GM12878 (cell line): ENCODE data around the gene LPCAT3. TPM values are rescaled to one million over a fixed set of nuclear protein-coding genes. Genes with fewer than 3 reads are reported as not detected.

Experiments used
- ATAC-seq: fragments of 200-7000 bp; cut with Tn5 transposase; 3 replicates; pipeline ENCODE4 v1.9.1; 2020; ENCODE audit warnings: mild to moderate bottlenecking, moderate library complexity
- BruUV-seq: library from RNA; stranded (reverse); fragments of 400-500 nt; replicated peaks from 2 replicates; lab custom pipeline; 2021; lab: Mats Ljungman, UMichigan
- CTCF ChIA-PET: fragments of 300-600 bp; sonication (Branson Sonifier 250); formaldehyde crosslinking; extraction: SDS; loops from one replicate; lab custom pipeline; 2021; ENCODE audit warnings: inconsistent platforms; lab: Yijun Ruan, JAX
- POLR2A ChIA-PET: fragments of 350-600 bp; formaldehyde crosslinking; extraction: SDS; loops from one replicate; lab custom pipeline; 2021; ENCODE audit warnings: inconsistent platforms; lab: Charles Lee
- RAD21 ChIA-PET: fragments of 300-600 bp; sonication (Branson Sonifier 250); formaldehyde crosslinking; loops from one replicate; lab custom pipeline; 2023; ENCODE audit warnings: antibody characterized with exemption; ENCODE audit not compliant: unreplicated experiment; lab: Charles Lee
- SMC1A ChIA-PET: fragments of 300-600 bp; sonication (Branson Sonifier 250); formaldehyde crosslinking; loops from one replicate; lab custom pipeline; 2023; ENCODE audit not compliant: unreplicated experiment, uncharacterized antibody; lab: Charles Lee
- DNase-seq: peaks from one replicate; pipeline ENCODE4 v3.0.0-alpha.2; 2011; ENCODE audit warnings: low read depth, low spot score
- FAIRE-seq: peaks from 3 replicates; lab custom pipeline; 2011; peaks lifted over from hg19 to GRCh38; lab: Jason Lieb, UNC
- H2AFZ ChIP-seq: 2 replicates; pipeline ENCODE4 v1.6.0; 2011; ENCODE audit warnings: low read depth, low read length, control low read depth; ENCODE audit not compliant: control insufficient read depth
- H3K27ac ChIP-seq: 2 replicates; pipeline ENCODE4 v1.5.1; 2011; ENCODE audit warnings: control low read depth; ENCODE audit not compliant: control insufficient read depth, insufficient read depth
- H3K27me3 ChIP-seq, 2 experiments: replicated peaks in 1 of 2; 2 replicates each; pipeline versions ENCODE4 v1.6.0 to v1.6.1; 2011; ENCODE audit warnings: low read length in 1 of 2; ENCODE audit not compliant: control insufficient read depth in 2 of 2, insufficient read depth in 2 of 2
- H3K36me3 ChIP-seq, 2 experiments: 2 replicates each; pipeline ENCODE4 v1.5.1; 2011; ENCODE audit warnings: low read length in 1 of 2; ENCODE audit not compliant: control insufficient read depth in 2 of 2, insufficient read depth in 2 of 2
- H3K4me1 ChIP-seq: 2 replicates; pipeline ENCODE4 v1.6.1; 2011; ENCODE audit warnings: mild to moderate bottlenecking, low read length, moderate library complexity, mixed read lengths; ENCODE audit not compliant: control insufficient read depth, insufficient read depth
- H3K4me2 ChIP-seq: 2 replicates; pipeline ENCODE4 v1.6.0; 2011; ENCODE audit warnings: control low read depth; ENCODE audit not compliant: control insufficient read depth, insufficient read depth
- H3K4me3 ChIP-seq: fragments of 200-600 bp; sonication (generic); 2 replicates; pipeline ENCODE4 v1.5.1; 2016
- H3K79me2 ChIP-seq: 2 replicates; pipeline ENCODE4 v1.6.0; 2011; ENCODE audit warnings: low read length; ENCODE audit not compliant: control insufficient read depth, insufficient read depth
- H3K9ac ChIP-seq: 2 replicates; pipeline ENCODE4 v1.8.0; 2011; ENCODE audit warnings: low read length, control low read depth, mixed read lengths; ENCODE audit not compliant: control insufficient read depth, insufficient read depth
- H3K9me3 ChIP-seq: replicated peaks from 3 replicates; pipeline ENCODE4 v1.5.1; 2011; ENCODE audit warnings: mild to moderate bottlenecking, low read length; ENCODE audit not compliant: control insufficient read depth, insufficient read depth
- H4K20me1 ChIP-seq: 2 replicates; pipeline ENCODE4 v1.6.0; 2011; ENCODE audit not compliant: control insufficient read depth, insufficient read depth
- E4F1 ChIP-seq: fragments of 450-650 bp; IDR thresholded peaks from 2 replicates; pipeline ENCODE4 v1.6.1; 2018; ENCODE audit warnings: borderline replicate concordance, mild to moderate bottlenecking; ENCODE audit not compliant: partially characterized antibody
- MEF2A ChIP-seq: IDR thresholded peaks from 2 replicates; pipeline ENCODE4 v1.6.1; 2011; ENCODE audit warnings: low read depth, mild to moderate bottlenecking, low read length, moderate library complexity; ENCODE audit not compliant: insufficient read depth
- NFYB ChIP-seq: IDR thresholded peaks from 2 replicates; pipeline ENCODE4 v1.6.1; 2011; ENCODE audit warnings: low read depth, mild to moderate bottlenecking, low read length, improper control_type of control experiment, moderate library complexity; ENCODE audit not compliant: insufficient read depth
- ZNF622 ChIP-seq: fragments of 450-650 bp; IDR thresholded peaks from 2 replicates; pipeline ENCODE4 v1.6.1; 2017; ENCODE audit warnings: mild to moderate bottlenecking, inconsistent platforms
- WGBS: methylation state at CpG from one replicate; pipeline ENCODE4 v1.1.6; 2016; ENCODE audit warnings: low lambda C conversion rate; ENCODE audit not compliant: insufficient replicate concordance, insufficient coverage; ENCODE audit errors: missing lambda C conversion rate; 5-methylcytosine and 5-hydroxymethylcytosine counted together
- in situ Hi-C: fragments of 300-500 bp; cut with MboI; formaldehyde crosslinking; loops from 9 replicates; pipeline ENCODE4 v1.14.3; 2018; ENCODE audit warnings: mixed read lengths
- intact Hi-C: fragments of 100-400 bp; cut with micrococcal nuclease; formaldehyde crosslinking; loops from one replicate; pipeline ENCODE4 v1.14.2; 2022; ENCODE audit not compliant: unreplicated experiment
- polyA plus RNA-seq, 11 experiments: library from polyadenylated mRNA; depleted of rRNA in 4 of 11; unstranded in 6 of 11; stranded (reverse) in 5 of 11; fragments of >200 nt; fragmentation: Nextera tagmentation in 4 of 11; fragmentation: Illumina TruSeq in 1 of 11; extraction: Ambion mirVana in 4 of 11; extraction: Trizol in 1 of 11; gene quantifications; 1 replicate in 1 of 11; 2 replicates in 10 of 11; pipeline versions ENCODE4 v1.2.1 to v1.2.3, GENCODE V29; 2011 to 2016; ENCODE audit warnings: inconsistent platforms in 2 of 11, missing spikeins in 2 of 11, low read depth in 1 of 11
- total RNA-seq, 4 experiments: library from RNA; depleted of rRNA in 3 of 4; stranded (reverse); fragments of >200 nt in 3 of 4; fragmentation: Illumina TruSeq in 1 of 4; extraction: Trizol in 1 of 4; gene quantifications; 2 replicates each; pipeline versions ENCODE4 v1.2.1 to v1.2.3, GENCODE V29; 2013 to 2021

The LPCAT3 gene
- total and polyA plus RNA-seq, 10 of the 15 experiments (the other 5 are each of a cell fraction or from before 2014, with no cell fraction given) = 2.6 to 48.3 (median 23.0) TPM

GRCh38 chr12:7015555-7016370 lies 2.5 kb downstream of the LPCAT3 start:
- FAIRE-seq (no peak), DNase-seq (no peak), ATAC-seq (no peak)
- in situ Hi-C loops (no loop called here), intact Hi-C loops (loop anchor here (5.0 kb wide), 2 partner anchors 43 to 77 kb away; partner anchors contain the start of genes C1R, EMG1 and PHB2)
- Histone ChIP-seq H3K79me2 (peaks cover 16% of the 10 kb centered on the region), H3K4me1 (no peaks in the 10 kb centered on the region), H4K20me1 (no peaks in the 10 kb centered on the region; the same call in 1 of the 2 replicates), H3K4me3 (no peak overlapping the region), H3K36me3 (no peaks in the 10 kb centered on the region), H3K9ac (no peak overlapping the region), H2AFZ (no peak overlapping the region), H3K27ac (no peak overlapping the region), H3K27me3 (no peaks in the 10 kb centered on the region), H3K9me3 (no peaks in the 10 kb centered on the region), H3K4me2 (no peak overlapping the region)
- WGBS = 81% methylated on average over 6 of the region's 6 CpGs
- ChIA-PET RAD21 (no interaction called here), SMC1A (interaction anchor here (1.0 to 3.6 kb wide), 5 partner anchors 10 to 97 kb away, joined by 3 to 11 read pairs (median 5); no protein-coding TSS in a partner anchor), CTCF (interaction anchor here (0.7 to 1.9 kb wide), 5 partner anchors 10 to 173 kb away, joined by 3 to 7 read pairs (median 4); no protein-coding TSS in a partner anchor), POLR2A (interaction anchor here (0.6 to 2.9 kb wide), 5 partner anchors 10 to 920 kb away, joined by 3 to 10 read pairs (median 3); partner anchors contain the start of gene SLC2A3)
- TF ChIP-seq MEF2A = no peak
- TF ChIP-seq NFYB = no peak
- TF ChIP-seq ZNF622 = no peak
- TF ChIP-seq E4F1 = no peak
- BruUV-seq = TSS peak; percentile 30
